Activated B cell treated with CpG ODN at 0.5 μM for 24 hours (primary cell): ENCODE data around the gene EPHB2. TPM values are rescaled to one million over a fixed set of nuclear protein-coding genes. Genes with fewer than 3 reads are reported as not detected.

Source experiments
- ATAC-seq: fragments of 200-7000 bp; cut with Tn5 transposase; one replicate; pipeline ENCODE4 v1.10.0; 2021; ENCODE audit warnings: low read depth, mild to moderate bottlenecking, moderate library complexity
- CTCF ChIA-PET: fragments of 350-600 bp; sonication (Branson Sonifier 250); formaldehyde crosslinking; loops from one replicate; lab custom pipeline; 2021; ENCODE audit warnings: antibody characterized with exemption; lab: Charles Lee
- POLR2A ChIA-PET: fragments of 350-600 bp; sonication (Branson Sonifier 250); formaldehyde crosslinking; loops from one replicate; lab custom pipeline; 2021; ENCODE audit warnings: antibody characterized with exemption; lab: Charles Lee
- DNase-seq: peaks from one replicate; pipeline ENCODE4 v3.0.0; 2022
- H3K27ac Mint-ChIP-seq: one replicate; pipeline ENCODE4 v1.8.0; 2020; ENCODE audit warnings: mixed read lengths
- H3K27me3 Mint-ChIP-seq: one replicate; pipeline ENCODE4 v1.8.0; 2021; ENCODE audit warnings: mixed read lengths
- H3K36me3 Mint-ChIP-seq: one replicate; pipeline ENCODE4 v1.8.0; 2021; ENCODE audit warnings: low read depth, mixed read lengths
- H3K4me1 Mint-ChIP-seq: one replicate; pipeline ENCODE4 v1.8.0; 2021; ENCODE audit warnings: mixed read lengths
- H3K4me3 Mint-ChIP-seq: one replicate; pipeline ENCODE4 v1.8.0; 2020; ENCODE audit warnings: mild to moderate bottlenecking, mixed read lengths
- H3K9me3 Mint-ChIP-seq: one replicate; pipeline ENCODE4 v1.8.0; 2020; ENCODE audit warnings: mixed read lengths
- CTCF ChIP-seq: fragments of 200-600 bp; IDR thresholded peaks from one replicate; pipeline ENCODE4 v1.8.0; 2022; ENCODE audit warnings: antibody characterized with exemption, mild to moderate bottlenecking
- intact Hi-C: fragments of 100-400 bp; cut with micrococcal nuclease; formaldehyde crosslinking; loops from one replicate; pipeline ENCODE4 v1.15.1; 2024
- total RNA-seq: library from RNA; stranded (reverse); gene quantifications from 2 replicates; pipeline ENCODE4 v1.2.3, GENCODE V29; 2022

EPHB2 gene
- total RNA-seq, 1 donor from 2014 or later, result 0.13 TPM

GRCh38 chr1:22850281-22850680 lies 139.6 kb downstream of the EPHB2 start:
- CTCF ChIA-PET, result no interaction called here
- POLR2A ChIA-PET, result no interaction called here

GRCh38 chr1:22850681-22851080 lies 140.0 kb downstream of the EPHB2 start:
- Mint-ChIP-seq H3K9me3 (no peaks in the 10 kb centered on the region), H3K27me3 (peaks cover 21% of the 10 kb centered on the region), H3K27ac (no peak overlapping the region), H3K36me3 (no peaks in the 10 kb centered on the region), H3K4me1 (peaks cover 28% of the 10 kb centered on the region), H3K4me3 (no peak overlapping the region)
- intact Hi-C loops, result no loop called here
- no peak for TF ChIP-seq CTCF
- no peak for DNase-seq
- ChIA-PET POLR2A (no interaction called here), CTCF (no interaction called here)
- no peak for ATAC-seq

More at GRCh38 chr1:22850281-22850680, 139.6 kb downstream of the EPHB2 start:
- H3K4me1 Mint-ChIP-seq, result peaks cover 24% of the 10 kb centered on the region
- ATAC-seq, result no peak
- no peak overlapping the region for H3K4me3 Mint-ChIP-seq
- H3K36me3 Mint-ChIP-seq, result no peaks in the 10 kb centered on the region
- DNase-seq, result no peak
- intact Hi-C loops, result no loop called here
- peaks cover 25% of the 10 kb centered on the region for H3K27me3 Mint-ChIP-seq
- H3K27ac Mint-ChIP-seq, result no peak overlapping the region
- H3K9me3 Mint-ChIP-seq, result no peaks in the 10 kb centered on the region
- TF ChIP-seq CTCF, result no peak

GRCh38 chr1:22851517-22851916 lies 140.9 kb downstream of the EPHB2 start:
- ATAC-seq, result no peak
- no peak for DNase-seq
- POLR2A ChIA-PET, result no interaction called here
- intact Hi-C loops, result no loop called here
- CTCF ChIA-PET, result interaction anchor here (0.9 kb wide), 1 partner anchor 10 kb away, joined by 3 read pairs; no protein-coding TSS in a partner anchor
- no peak overlapping the region for H3K4me3 Mint-ChIP-seq
- H3K9me3 Mint-ChIP-seq, result no peaks in the 10 kb centered on the region
- peaks cover 17% of the 10 kb centered on the region for H3K27me3 Mint-ChIP-seq
- no peak for TF ChIP-seq CTCF
- H3K4me1 Mint-ChIP-seq, result peaks cover 27% of the 10 kb centered on the region
- H3K36me3 Mint-ChIP-seq, result no peaks in the 10 kb centered on the region
- H3K27ac Mint-ChIP-seq, result no peak overlapping the region

- Mint-ChIP-seq H3K4me1 (peaks cover 25% of the 10 kb centered on the region), H3K9me3 (no peaks in the 10 kb centered on the region), H3K4me3 (no peak overlapping the region), H3K27ac (no peak overlapping the region), H3K36me3 (no peaks in the 10 kb centered on the region), H3K27me3 (peaks cover 13% of the 10 kb centered on the region)
- ChIA-PET CTCF (interaction anchor here (0.9 kb wide), 1 partner anchor 9 kb away, joined by 3 read pairs; no protein-coding TSS in a partner anchor), POLR2A (no interaction called here)
- intact Hi-C loops, result no loop called here
- DNase-seq (no peak), ATAC-seq (no peak)
- TF ChIP-seq CTCF, result no peak
Observed at GRCh38 chr1:22852144-22852655, 141.6 kb downstream of the EPHB2 start.

- ATAC-seq, result no peak
- Mint-ChIP-seq H3K4me1 (peaks cover 25% of the 10 kb centered on the region), H3K9me3 (no peaks in the 10 kb centered on the region), H3K27me3 (peaks cover 4% of the 10 kb centered on the region), H3K27ac (no peak overlapping the region), H3K36me3 (no peaks in the 10 kb centered on the region), H3K4me3 (no peak overlapping the region)
- CTCF ChIA-PET, result no interaction called here
- POLR2A ChIA-PET, result no interaction called here
- no peak for DNase-seq
- no peak for TF ChIP-seq CTCF
- intact Hi-C loops, result no loop called here
Observed at GRCh38 chr1:22853651-22854185, 143.1 kb downstream of the EPHB2 start.
